Neural progenitor cell (in vitro differentiated cells): ENCODE results near the gene COL4A2. TPM values are rescaled to one million over a fixed set of nuclear protein-coding genes. Genes with fewer than 3 reads are reported as not detected.
"Not testable (repeated sequence)": the region's sequence is repeated elsewhere in the genome, so short reads cannot be mapped to it uniquely, and the experiment has no call there.

ENCODE experiments used
- DNase-seq: peaks from one replicate; pipeline ENCODE4 v3.0.0-alpha.2; 2016; ENCODE audit warnings: low spot score
- H2AFZ ChIP-seq: fragments of 200-600 bp; sonication (generic); replicated peaks from 2 replicates; pipeline ENCODE4 v1.6.1; 2016; ENCODE audit warnings: antibody characterized with exemption
- H3F3A ChIP-seq: fragments of 200-600 bp; sonication (generic); 2 replicates; pipeline ENCODE4 v1.6.1; 2016; ENCODE audit warnings: antibody characterized with exemption, low read depth
- H3K27ac ChIP-seq: fragments of 200-600 bp; sonication (generic); 2 replicates; pipeline ENCODE4 v1.5.1; 2016; ENCODE audit warnings: mild to moderate bottlenecking
- H3K27me3 ChIP-seq: fragments of 200-600 bp; sonication (generic); 2 replicates; pipeline ENCODE4 v1.6.1; 2016; ENCODE audit warnings: mild to moderate bottlenecking, moderate library complexity
- H3K36me3 ChIP-seq: fragments of 200-600 bp; sonication (generic); 2 replicates; pipeline ENCODE4 v1.5.1; 2016
- H3K4me1 ChIP-seq: fragments of 200-600 bp; sonication (generic); 2 replicates; pipeline ENCODE4 v1.6.1; 2016; ENCODE audit warnings: mixed run types
- H3K4me2 ChIP-seq: fragments of 200-600 bp; sonication (generic); 2 replicates; pipeline ENCODE4 v1.6.1; 2016
- H3K4me3 ChIP-seq: fragments of 200-600 bp; sonication (generic); 2 replicates; pipeline ENCODE4 v1.5.1; 2016
- H3K79me2 ChIP-seq: fragments of 200-600 bp; sonication (generic); 2 replicates; pipeline ENCODE4 v1.6.1; 2016; ENCODE audit warnings: low read depth
- H3K9ac ChIP-seq: fragments of 200-600 bp; sonication (generic); 2 replicates; pipeline ENCODE4 v1.6.1; 2016
- H3K9me3 ChIP-seq: fragments of 200-600 bp; sonication (generic); 2 replicates; pipeline ENCODE4 v1.5.1; 2016; ENCODE audit warnings: low read depth
- H4K20me1 ChIP-seq: fragments of 200-600 bp; sonication (generic); 2 replicates; pipeline ENCODE4 v1.6.1; 2016; ENCODE audit warnings: low read depth
- H3K27ac Mint-ChIP-seq: 3 replicates; pipeline ENCODE4 v1.8.0; 2021; ENCODE audit warnings: mixed read lengths
- H3K27me3 Mint-ChIP-seq: 2 replicates; pipeline ENCODE4 v1.8.0; 2022; ENCODE audit warnings: low read depth, mild to moderate bottlenecking, inconsistent platforms, moderate library complexity, mixed read lengths; ENCODE audit not compliant: insufficient read depth
- H3K36me3 Mint-ChIP-seq: 3 replicates; pipeline ENCODE4 v1.8.0; 2021; ENCODE audit warnings: mixed read lengths
- H3K4me1 Mint-ChIP-seq: 3 replicates; pipeline ENCODE4 v1.8.0; 2021; ENCODE audit warnings: mixed read lengths
- H3K4me3 Mint-ChIP-seq: 3 replicates; pipeline ENCODE4 v1.8.0; 2021; ENCODE audit warnings: mild to moderate bottlenecking, moderate library complexity, mixed read lengths
- H3K9me3 Mint-ChIP-seq: 3 replicates; pipeline ENCODE4 v1.8.0; 2020; ENCODE audit warnings: mixed read lengths
- CTCF ChIP-seq: fragments of 200-600 bp; sonication (generic); IDR thresholded peaks from 2 replicates; pipeline ENCODE4 v1.5.1; 2017; ENCODE audit warnings: antibody characterized with exemption, mild to moderate bottlenecking
- EZH2 ChIP-seq: fragments of 200-600 bp; sonication (generic); IDR thresholded peaks from 2 replicates; pipeline ENCODE4 v1.6.1; 2017; ENCODE audit warnings: antibody characterized with exemption, mild to moderate bottlenecking, moderate library complexity
- EZH2phosphoT487 ChIP-seq: fragments of 200-600 bp; sonication (generic); IDR thresholded peaks from 2 replicates; pipeline ENCODE4 v1.6.1; 2017; ENCODE audit warnings: antibody characterized with exemption
- total RNA-seq: library from RNA; depleted of rRNA; stranded (reverse); fragments of >200 nt; gene quantifications from 2 replicates; pipeline ENCODE4 v1.2.3, GENCODE V29; 2015; ENCODE audit warnings: low replicate concordance

Gene COL4A2
- total RNA-seq, 1 donor from 2014 or later = 73.6 TPM

GRCh38 chr13:110484290-110485048 is 177.4 kb downstream of the COL4A2 start:
- no peak for DNase-seq
- Mint-ChIP-seq H3K36me3 (peaks cover 16% of the 10 kb centered on the region), H3K27me3 (peaks cover 5% of the 10 kb centered on the region), H3K4me3 (no peak overlapping the region), H3K9me3 (no peaks in the 10 kb centered on the region), H3K4me1 (peaks cover 14% of the 10 kb centered on the region), H3K27ac (peak overlapping the region; percentile 91)
- Histone ChIP-seq H4K20me1 (peaks cover 29% of the 10 kb centered on the region), H3F3A (peaks cover 19% of the 10 kb centered on the region), H3K4me2 (no peak overlapping the region), H3K36me3 (no peaks in the 10 kb centered on the region), H3K27me3 (no peaks in the 10 kb centered on the region), H3K9ac (no peak overlapping the region), H3K4me3 (no peak overlapping the region), H3K27ac (no peak overlapping the region), H3K4me1 (peaks cover 18% of the 10 kb centered on the region), H3K9me3 (no peaks in the 10 kb centered on the region), H3K79me2 (no peaks in the 10 kb centered on the region), H2AFZ (no peak overlapping the region)
- no peak for TF ChIP-seq CTCF
- no peak for TF ChIP-seq EZH2
- TF ChIP-seq EZH2phosphoT487 = no peak

- H3K27me3 Mint-ChIP-seq = peaks cover 4% of the 10 kb centered on the region
- Histone ChIP-seq H3K4me3 (no peak overlapping the region), H3F3A (peaks cover 19% of the 10 kb centered on the region), H4K20me1 (peaks cover 34% of the 10 kb centered on the region), H3K9me3 (no peaks in the 10 kb centered on the region), H3K4me1 (peaks cover 18% of the 10 kb centered on the region), H2AFZ (no peak overlapping the region), H3K9ac (no peak overlapping the region), H3K27ac (no peak overlapping the region), H3K36me3 (no peaks in the 10 kb centered on the region), H3K27me3 (no peaks in the 10 kb centered on the region), H3K79me2 (no peaks in the 10 kb centered on the region), H3K4me2 (peak overlapping the region; percentile 42)
- no peak for TF ChIP-seq EZH2
- TF ChIP-seq EZH2phosphoT487 = no peak
- no peak for TF ChIP-seq CTCF
- no peaks in the 10 kb centered on the region for H3K9me3 Mint-ChIP-seq
- peak; percentile 83 for DNase-seq
- H3K4me3 Mint-ChIP-seq = no peak overlapping the region
- H3K36me3 Mint-ChIP-seq = peaks cover 23% of the 10 kb centered on the region
- H3K4me1 Mint-ChIP-seq = peaks cover 14% of the 10 kb centered on the region
- no peak overlapping the region for H3K27ac Mint-ChIP-seq
These were observed 178.5 kb downstream of the COL4A2 start for GRCh38 chr13:110485604-110486003.

GRCh38 chr13:110486061-110486715 is 179.1 kb downstream of the COL4A2 start:
- Mint-ChIP-seq H3K36me3 (peaks cover 23% of the 10 kb centered on the region), H3K27me3 (peaks cover 4% of the 10 kb centered on the region), H3K4me1 (peaks cover 14% of the 10 kb centered on the region), H3K27ac (peak overlapping the region; percentile 84), H3K9me3 (no peaks in the 10 kb centered on the region), H3K4me3 (no peak overlapping the region)
- peaks cover 19% of the 10 kb centered on the region for H3F3A ChIP-seq
- H4K20me1 ChIP-seq = peaks cover 34% of the 10 kb centered on the region
- H3K79me2 ChIP-seq = no peaks in the 10 kb centered on the region
- H3K9me3 ChIP-seq = no peaks in the 10 kb centered on the region
- H3K27ac ChIP-seq = no peak overlapping the region
- peak overlapping the region; percentile 42 for H3K4me2 ChIP-seq
- no peaks in the 10 kb centered on the region for H3K27me3 ChIP-seq
- no peak overlapping the region for H3K9ac ChIP-seq
- no peak overlapping the region for H2AFZ ChIP-seq
- no peaks in the 10 kb centered on the region for H3K36me3 ChIP-seq
- peaks cover 18% of the 10 kb centered on the region for H3K4me1 ChIP-seq
- H3K4me3 ChIP-seq = no peak overlapping the region
- DNase-seq = peak; percentile 33
- TF ChIP-seq EZH2 (no peak), CTCF (no peak), EZH2phosphoT487 (no peak)

- H3F3A ChIP-seq = peaks cover 19% of the 10 kb centered on the region
- H3K4me3 ChIP-seq, H3K27me3 ChIP-seq, H3K9me3 Mint-ChIP-seq, H3K36me3 ChIP-seq, H3K9me3 ChIP-seq, H2AFZ ChIP-seq, H3K27me3 Mint-ChIP-seq, H3K9ac ChIP-seq, DNase-seq, H3K27ac ChIP-seq, H3K79me2 ChIP-seq, H3K4me3 Mint-ChIP-seq: not testable (repeated sequence)
- Mint-ChIP-seq H3K27ac (peak overlapping the region; percentile 69), H3K4me1 (peaks cover 14% of the 10 kb centered on the region), H3K36me3 (peaks cover 22% of the 10 kb centered on the region)
- H3K4me1 ChIP-seq = peaks cover 18% of the 10 kb centered on the region
- peaks cover 34% of the 10 kb centered on the region for H4K20me1 ChIP-seq
- H3K4me2 ChIP-seq = peak overlapping the region; percentile 34
These were observed 179.8 kb downstream of the COL4A2 start for GRCh38 chr13:110486880-110487279.
